IPS-18c (cell line): ENCODE measurements around the gene ASCL2.

Experiments
- H3K4me3 ChIP-seq: 2 replicates; pipeline ENCODE4 v1.7.0; 2013; ENCODE audit warnings: low read depth, mild to moderate bottlenecking, low read length, moderate library complexity; ENCODE audit not compliant: insufficient read depth
- H3K9me3 ChIP-seq: one replicate; pipeline ENCODE4 v1.6.1; 2013; ENCODE audit warnings: mild to moderate bottlenecking, low read length, moderate library complexity; ENCODE audit not compliant: control insufficient read depth, insufficient read depth

Gene ASCL2

GRCh38 chr11:2310073-2310785 is 39.8 kb upstream of the ASCL2 start:
- Histone ChIP-seq H3K9me3 (no peaks in the 10 kb centered on the region), H3K4me3 (no peak overlapping the region)

DNA sequence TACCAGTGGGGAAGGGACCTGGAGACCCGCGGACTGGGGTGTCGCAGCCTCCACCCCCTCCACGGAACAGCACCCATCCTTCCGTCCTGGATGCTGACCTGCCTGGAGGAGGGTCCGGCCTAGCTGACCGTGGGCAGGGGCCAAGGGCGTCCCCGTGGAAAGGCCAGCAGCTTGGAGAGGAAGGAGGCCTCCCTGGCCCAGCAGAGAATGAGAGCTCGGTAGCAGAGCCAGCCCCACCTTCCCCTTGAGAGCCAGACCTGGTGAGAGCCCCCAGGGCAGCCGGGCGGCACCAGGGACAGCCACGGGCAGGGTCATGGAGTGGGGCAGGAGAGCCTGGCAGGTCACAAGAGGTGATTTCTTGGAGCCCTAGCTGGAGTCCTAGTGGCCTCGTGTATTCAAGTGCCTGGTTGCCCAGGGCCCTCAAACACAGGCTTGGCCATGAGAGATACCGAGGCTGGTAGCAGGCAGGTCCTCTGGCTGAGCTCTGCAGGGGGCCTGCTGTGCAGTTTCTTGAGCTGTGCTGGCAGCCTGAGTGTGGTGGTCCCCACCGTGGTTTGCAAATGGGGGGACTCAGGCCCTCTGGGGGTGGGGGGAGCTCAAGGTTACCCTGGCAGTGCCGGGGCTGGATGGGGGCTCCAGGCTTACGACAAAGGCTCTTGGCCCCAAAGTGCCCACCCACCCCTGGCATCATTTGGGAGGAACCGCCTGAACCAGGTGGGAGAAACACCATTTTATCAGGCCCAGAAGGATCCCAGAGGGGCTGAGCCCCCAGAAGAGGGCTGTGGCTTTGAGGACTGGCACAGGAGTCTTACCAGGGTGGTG is 39.1 kb upstream of the ASCL2 start:
- no peaks in the 10 kb centered on the region for H3K9me3 ChIP-seq
- no peak overlapping the region for H3K4me3 ChIP-seq

DNA sequence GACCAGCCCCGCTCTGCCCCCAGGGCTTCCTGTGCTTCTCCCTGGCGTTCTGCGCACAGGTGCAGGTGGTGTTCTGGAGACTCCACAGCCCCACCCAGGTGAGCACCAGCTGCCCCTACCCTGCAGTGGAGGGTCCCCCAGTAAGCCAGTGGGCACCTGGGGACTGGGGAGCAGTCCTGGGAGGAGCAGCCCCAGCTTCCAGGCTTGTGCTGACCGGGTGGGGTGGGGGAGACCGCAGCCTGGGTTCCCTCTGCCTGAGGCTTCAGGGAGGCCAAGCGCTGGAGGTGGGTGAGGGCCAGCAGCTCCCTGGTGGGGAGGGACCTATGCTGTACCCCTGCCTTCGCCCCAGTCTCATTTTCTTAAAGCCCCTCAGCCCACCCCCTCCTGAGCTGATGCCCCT is 38.3 kb upstream of the ASCL2 start:
- Histone ChIP-seq H3K9me3 (no peaks in the 10 kb centered on the region), H3K4me3 (no peak overlapping the region)

- Histone ChIP-seq H3K4me3 (no peak overlapping the region), H3K9me3 (no peaks in the 10 kb centered on the region)
Observed at GRCh38 chr11:2307501-2308331, 37.3 kb upstream of the ASCL2 start.

- no peak overlapping the region for H3K4me3 ChIP-seq
Observed at GRCh38 chr11:2306877-2307500, 36.6 kb upstream of the ASCL2 start.

DNA sequence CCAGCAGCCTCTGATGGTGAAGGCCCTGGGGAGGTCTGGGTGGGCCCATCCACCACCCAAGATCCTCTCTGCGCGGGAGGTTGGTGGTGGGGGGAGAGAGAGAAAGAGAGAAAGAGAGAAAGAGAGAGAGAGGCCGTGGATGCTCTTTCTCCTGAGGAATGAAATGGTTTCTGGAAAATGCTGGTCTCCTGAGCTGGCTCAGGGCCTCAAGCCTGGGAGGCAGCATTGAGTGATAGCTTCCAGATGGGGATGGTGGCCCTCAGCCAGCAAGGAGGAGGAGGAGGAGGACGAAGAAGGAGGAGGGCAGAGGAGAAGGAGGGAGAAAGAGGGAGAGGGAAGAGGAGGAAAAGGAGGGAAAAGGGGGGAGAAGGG is 36.0 kb upstream of the ASCL2 start:
- Histone ChIP-seq H3K4me3 (no peak overlapping the region), H3K9me3 (no peaks in the 10 kb centered on the region)

More at GRCh38 chr11:2306877-2307500, 36.6 kb upstream of the ASCL2 start:
- H3K9me3 ChIP-seq: no peaks in the 10 kb centered on the region

DNA sequence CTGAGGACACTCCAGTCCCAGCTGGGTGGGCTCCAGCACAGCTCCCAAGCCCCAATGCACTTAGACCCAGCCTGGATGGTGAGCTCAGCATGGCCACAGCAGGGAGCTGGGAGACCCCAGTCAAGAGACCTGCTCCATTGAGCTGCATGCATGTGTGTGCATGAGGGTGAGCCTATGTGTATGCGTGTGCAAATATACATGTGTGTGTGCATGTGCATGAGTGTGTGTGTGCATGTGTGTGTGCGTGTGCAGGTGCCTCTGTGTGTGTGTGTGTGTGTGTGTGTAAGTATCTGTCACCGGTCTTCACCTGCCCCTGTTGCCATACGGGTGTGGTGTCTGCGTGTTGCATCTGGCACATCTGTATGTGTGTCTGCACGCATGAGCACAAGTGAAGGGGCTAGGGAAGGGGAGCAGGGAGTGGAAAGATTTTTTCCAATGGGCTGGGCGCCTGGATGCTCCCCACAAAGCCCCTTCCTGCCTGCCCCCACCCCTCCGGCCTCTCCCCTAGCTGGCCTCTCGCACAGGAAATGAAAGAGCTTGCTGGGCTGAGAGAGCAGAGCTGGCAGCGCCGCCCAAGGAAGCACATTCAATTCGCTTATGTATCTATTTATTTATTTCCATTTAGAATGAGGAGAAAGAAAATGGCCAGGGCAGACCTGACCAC is 35.5 kb upstream of the ASCL2 start:
- Histone ChIP-seq H3K4me3 (no peak overlapping the region), H3K9me3 (no peaks in the 10 kb centered on the region)

DNA sequence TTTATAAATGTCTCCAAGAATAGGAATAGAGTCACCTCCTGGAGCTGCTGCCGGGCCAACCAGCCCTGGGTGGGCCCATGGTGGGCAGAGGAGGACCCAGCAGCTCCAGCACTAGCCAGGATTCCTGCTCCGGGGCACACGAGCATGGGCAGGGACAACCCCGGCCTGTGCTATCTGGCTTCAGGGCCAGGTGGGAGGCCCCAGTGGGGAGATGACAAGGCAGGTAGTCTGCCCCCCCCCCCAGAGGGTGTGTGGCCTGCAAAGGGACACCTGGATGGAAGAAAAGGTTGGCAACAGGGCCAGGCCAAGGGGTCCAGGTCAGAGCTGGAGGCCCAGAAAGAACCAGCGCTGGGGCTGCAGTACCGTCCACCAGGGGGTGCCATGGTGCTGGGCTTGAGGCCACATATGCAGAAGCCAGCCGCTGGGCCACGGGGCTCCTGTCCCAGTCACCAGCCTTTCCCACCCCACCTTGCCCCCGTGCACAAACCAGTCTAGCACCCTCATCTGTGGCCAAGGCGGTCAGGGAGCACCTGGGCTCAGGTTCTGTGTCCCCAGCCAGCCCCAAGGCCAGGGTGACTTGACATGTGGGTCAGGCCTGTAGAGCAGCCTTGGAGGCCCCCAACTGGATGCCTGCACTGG is 34.9 kb upstream of the ASCL2 start:
- Histone ChIP-seq H3K9me3 (no peaks in the 10 kb centered on the region), H3K4me3 (no peak overlapping the region)

DNA sequence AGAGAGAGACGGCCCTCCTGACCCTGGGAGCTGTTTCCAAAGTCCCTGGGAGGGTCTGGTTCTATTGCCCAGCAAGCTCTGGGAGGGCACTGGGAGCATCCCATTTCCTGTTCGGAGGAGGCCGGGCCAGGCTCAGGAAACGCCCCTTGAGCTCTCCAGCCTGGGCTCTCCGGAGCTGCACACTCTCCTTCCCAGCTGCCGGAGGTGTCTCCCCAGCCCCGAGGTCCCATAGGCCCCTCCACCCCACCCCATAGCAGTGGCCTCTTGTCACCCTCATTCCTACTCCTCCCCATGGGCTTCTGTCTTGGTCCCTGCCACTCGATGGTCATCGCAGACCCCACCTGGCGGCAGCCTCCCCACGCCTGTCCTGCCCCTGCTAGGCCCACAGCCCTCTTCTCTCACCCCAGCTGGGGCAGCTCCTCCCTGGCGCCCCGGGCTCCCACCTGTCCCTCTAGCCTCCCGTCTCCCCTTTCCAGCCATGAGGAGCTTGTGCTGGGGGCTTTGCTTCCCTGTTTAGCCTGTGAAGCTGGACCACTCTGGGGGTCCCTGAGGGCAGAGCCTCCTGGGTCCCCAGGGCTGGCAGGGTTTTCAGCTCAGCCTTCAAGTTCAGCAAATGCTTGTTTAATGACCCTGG is 34.2 kb upstream of the ASCL2 start:
- Histone ChIP-seq H3K9me3 (no peaks in the 10 kb centered on the region), H3K4me3 (no peak overlapping the region)

- Histone ChIP-seq H3K9me3 (no peaks in the 10 kb centered on the region), H3K4me3 (no peak overlapping the region)
Observed at GRCh38 chr11:2303627-2304505, 33.5 kb upstream of the ASCL2 start.

GRCh38 chr11:2302896-2303626 is 32.7 kb upstream of the ASCL2 start:
- no peak overlapping the region for H3K4me3 ChIP-seq

DNA sequence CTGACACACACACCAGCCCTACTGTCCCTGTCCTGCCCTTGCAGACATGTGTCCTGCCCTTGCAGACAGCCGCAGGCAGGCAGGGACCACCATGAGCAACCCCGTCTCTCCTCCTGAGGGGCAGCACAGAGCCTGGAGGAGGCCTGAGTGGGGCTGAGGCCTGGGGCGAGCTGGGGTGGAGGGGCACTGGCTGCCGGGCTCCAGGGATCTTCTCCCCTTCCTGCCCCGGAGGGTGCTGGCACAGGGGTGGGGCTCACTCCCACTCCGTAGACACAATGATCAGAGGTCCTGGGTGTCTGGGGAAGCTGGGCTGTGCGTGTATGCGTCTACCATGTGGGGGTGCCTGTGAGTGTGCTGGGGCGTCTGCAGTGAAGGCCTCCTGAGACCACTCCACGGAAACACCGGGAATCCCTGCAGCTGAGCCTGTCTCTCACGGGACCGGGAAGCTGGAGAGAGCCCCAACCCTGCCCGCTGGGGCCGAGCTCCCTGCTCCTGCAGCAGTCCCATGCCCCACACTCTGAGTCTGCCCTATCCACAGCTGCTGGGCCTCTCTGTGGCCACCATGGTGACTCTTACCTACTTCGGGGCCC is 32.0 kb upstream of the ASCL2 start:
- Histone ChIP-seq H3K9me3 (no peaks in the 10 kb centered on the region), H3K4me3 (no peak overlapping the region)

More at GRCh38 chr11:2302896-2303626, 32.7 kb upstream of the ASCL2 start:
- H3K9me3 ChIP-seq: no peaks in the 10 kb centered on the region

GRCh38 chr11:2301631-2302305 is 31.4 kb upstream of the ASCL2 start, which contains the start of the genes C11orf21 and TSPAN32:
C11orf21 (minus strand) TSS chr11:2301918; CDS start chr11:2301808, 110 bp downstream.
TSPAN32 (plus strand) TSS chr11:2302013; CDS start chr11:2302150, 137 bp downstream.
- no peak within 1 kb of the TSS for H3K4me3 ChIP-seq
- H3K9me3 ChIP-seq: no peaks in the 10 kb centered on the region
